ENCODE measurements around the gene NOS2. TPM values are rescaled to one million over a fixed set of nuclear protein-coding genes. Genes with fewer than 3 reads are reported as not detected.
"Not testable (repeated sequence)": the region's sequence is repeated elsewhere in the genome, so short reads cannot be mapped to it uniquely, and the experiment has no call there.

The NOS2 gene
- total and polyA plus RNA-seq, 9 donors = 0.11 to 1.9 (median 0.40) TPM

GRCh38 chr17:27846042-27846655, 45.8 kb upstream of the NOS2 start:
- no peak for DNase-seq
- intact Hi-C loops (cut with DNase I) = no loop called here
- Histone ChIP-seq H3K4me3 (no peak overlapping the region), H3K9me3 (no peaks in the 10 kb centered on the region), H3K27me3 (no peaks in the 10 kb centered on the region), H3K36me3 (no peaks in the 10 kb centered on the region), H3K27ac (no peak overlapping the region), H3K4me1 (ENCODE audit: insufficient read depth) (no peaks in the 10 kb centered on the region)
- TF ChIP-seq EP300 (IDR thresholded peaks at IDR 0.05) (no peak), POLR2A (IDR thresholded peaks at IDR 0.05) (no peak), CTCF (IDR thresholded peaks at IDR 0.05) (no peak)
- 90 to 94% (median 93%) methylated on average over 23 of the region's 23 CpGs for WGBS, 3 donors

DNA sequence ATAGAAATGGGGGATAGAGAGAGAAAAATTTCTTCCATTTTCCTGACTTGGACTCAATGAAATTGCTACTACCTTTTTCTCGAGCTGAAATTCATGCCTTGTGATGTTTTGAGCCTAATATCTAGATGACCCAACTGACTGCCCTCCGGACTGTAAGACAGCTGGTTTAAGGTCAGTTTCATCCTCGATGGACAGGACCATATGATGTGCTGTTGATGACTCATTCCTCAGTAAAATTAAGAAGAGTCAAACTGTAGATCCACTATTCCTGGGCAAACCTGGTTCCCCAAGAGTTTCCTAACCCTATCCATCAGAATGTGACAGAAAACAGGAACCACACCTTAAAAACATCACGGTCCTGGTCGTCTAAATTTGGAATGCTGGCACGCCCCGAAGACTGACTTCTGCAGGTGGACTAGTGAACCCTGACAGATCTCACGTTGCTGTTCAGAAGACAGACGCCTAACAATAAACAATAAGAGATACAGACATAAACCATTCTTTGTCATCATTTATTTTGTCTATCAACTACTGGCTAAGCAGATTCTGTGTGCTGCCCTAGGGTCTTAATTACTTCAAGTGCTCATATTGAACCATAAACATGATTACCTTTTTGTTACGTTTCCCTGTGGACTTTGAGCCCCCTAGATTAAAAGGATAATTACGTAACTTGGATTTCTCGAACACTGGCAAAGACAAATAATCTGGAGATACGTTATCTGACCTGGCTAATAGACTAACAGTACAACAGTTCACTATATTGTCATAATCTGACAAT, 45.1 kb upstream of the NOS2 start:
- TF ChIP-seq EP300 (IDR thresholded peaks at IDR 0.05) (no peak), POLR2A (IDR thresholded peaks at IDR 0.05) (no peak), CTCF (IDR thresholded peaks at IDR 0.05) (no peak)
- WGBS, 3 donors = 44 to 60% (median 45%) methylated on average over 13 of the region's 13 CpGs
- Histone ChIP-seq H3K36me3 (no peaks in the 10 kb centered on the region), H3K27me3 (no peaks in the 10 kb centered on the region), H3K9me3 (no peaks in the 10 kb centered on the region), H3K4me1 (ENCODE audit: insufficient read depth) (no peaks in the 10 kb centered on the region), H3K27ac (no peak overlapping the region), H3K4me3 (no peak overlapping the region)
- no peak for DNase-seq
- intact Hi-C loops (cut with DNase I) = no loop called here

DNA sequence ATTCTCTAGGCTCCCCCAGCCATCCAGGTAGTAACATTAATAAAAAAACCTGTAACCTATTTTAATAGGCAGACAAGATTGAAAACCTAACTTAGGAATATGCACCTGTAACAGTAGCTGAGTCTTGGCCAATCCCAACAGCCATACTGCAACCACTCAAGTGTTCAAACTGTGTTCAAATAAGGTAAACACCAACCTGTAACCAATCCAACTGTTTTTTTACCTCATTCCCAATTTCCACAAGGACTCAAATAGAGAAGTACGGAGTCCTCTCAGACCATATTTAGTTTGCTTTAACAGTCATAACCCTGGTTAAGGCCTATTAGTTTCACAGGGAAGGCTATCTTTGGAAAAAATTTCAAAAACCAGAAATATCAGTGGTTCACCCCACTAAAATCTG, 40.4 kb upstream of the NOS2 start:
- DNase-seq = no peak
- Histone ChIP-seq H3K27ac (no peak overlapping the region), H3K4me1 (ENCODE audit: insufficient read depth) (no peaks in the 10 kb centered on the region), H3K36me3 (no peaks in the 10 kb centered on the region), H3K9me3 (no peaks in the 10 kb centered on the region), H3K4me3 (no peak overlapping the region), H3K27me3 (no peaks in the 10 kb centered on the region)
- intact Hi-C loops (cut with DNase I) = no loop called here
- 91 to 95% (median 94%) methylated on average over 1 of the region's 1 CpG for whole genome bisulfite sequencing, 3 donors
- TF ChIP-seq CTCF (IDR thresholded peaks at IDR 0.05) = no peak
- TF ChIP-seq EP300 (IDR thresholded peaks at IDR 0.05) = no peak
- no peak for TF ChIP-seq POLR2A (IDR thresholded peaks at IDR 0.05)

DNA sequence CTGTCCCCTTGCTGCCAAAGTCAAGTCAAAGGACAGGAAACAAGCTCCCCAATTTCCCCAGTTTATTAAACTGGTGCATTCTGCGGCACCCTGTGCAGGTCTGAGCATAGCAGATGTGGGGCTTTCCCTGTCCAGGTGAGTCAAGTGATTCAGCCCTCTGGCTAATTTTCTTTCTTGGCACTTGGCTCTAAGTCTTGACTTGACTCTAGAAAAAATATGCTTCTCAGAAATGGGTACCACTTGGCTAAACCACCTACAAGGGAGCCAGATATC, 40.0 kb upstream of the NOS2 start:
- H3K36me3 ChIP-seq; DNase-seq; H3K27me3 ChIP-seq; H3K4me3 ChIP-seq; H3K9me3 ChIP-seq; H3K27ac ChIP-seq; intact Hi-C loops (cut with DNase I); H3K4me1 ChIP-seq (ENCODE audit: insufficient read depth): not testable (repeated sequence)
- WGBS, 3 donors = no CpG with 5 or more reads among the region's 1 CpG

DNA sequence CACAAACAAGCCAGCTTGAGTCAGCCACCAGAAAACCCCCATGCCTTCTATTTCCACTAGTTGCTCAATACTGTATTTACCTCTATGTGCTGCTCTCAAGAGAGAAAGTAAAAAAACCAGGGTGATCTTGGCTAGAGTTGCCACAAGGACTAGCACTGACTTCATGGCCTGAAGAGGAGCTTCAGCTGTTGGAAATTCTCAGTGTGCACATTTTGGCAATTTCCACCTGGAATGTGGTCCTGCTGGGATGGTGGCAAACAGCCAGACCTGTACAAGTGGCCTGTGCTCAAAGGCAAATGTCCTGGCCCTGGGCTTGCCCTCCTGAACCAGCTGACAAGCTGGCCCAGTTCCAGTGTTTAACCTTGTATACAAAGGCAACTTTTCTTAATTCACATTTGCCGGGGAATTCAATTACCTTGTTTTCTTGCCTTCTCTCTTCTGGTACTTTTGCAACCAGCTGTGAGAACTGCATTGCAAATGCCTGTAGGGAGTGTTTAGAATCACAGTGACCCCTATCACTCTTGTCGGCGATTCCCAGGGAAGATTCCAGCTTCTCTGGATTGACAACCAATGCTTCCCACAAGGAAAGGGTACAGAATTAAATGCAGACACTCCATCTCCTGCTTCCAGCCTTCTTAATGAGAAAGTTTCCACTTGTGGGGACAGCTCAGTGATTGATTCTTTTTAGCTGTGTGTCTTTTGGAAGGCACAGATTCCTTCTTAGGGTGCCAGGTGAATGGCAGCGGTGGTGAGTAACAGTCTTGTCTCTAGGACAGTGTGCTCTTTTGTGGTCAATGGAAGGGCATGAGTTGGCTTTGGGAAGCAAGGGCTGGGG, 39.5 kb upstream of the NOS2 start:
- 8 to 33% (median 27%) methylated on average over 1 of the region's 4 CpGs for WGBS, 3 donors
- H3K4me1 ChIP-seq (ENCODE audit: insufficient read depth); H3K27ac ChIP-seq; H3K9me3 ChIP-seq; H3K27me3 ChIP-seq; DNase-seq; intact Hi-C loops (cut with DNase I); H3K4me3 ChIP-seq; H3K36me3 ChIP-seq: not testable (repeated sequence)

- intact Hi-C loops (cut with DNase I); H3K27ac ChIP-seq; H3K36me3 ChIP-seq; DNase-seq; H3K4me3 ChIP-seq; H3K4me1 ChIP-seq (ENCODE audit: insufficient read depth); H3K27me3 ChIP-seq; H3K9me3 ChIP-seq: not testable (repeated sequence)
- WGBS, 3 donors = 68 to 86% (median 85%) methylated on average over 2 of the region's 3 CpGs
Observed at GRCh38 chr17:27838607-27839006, 38.3 kb upstream of the NOS2 start.

DNA sequence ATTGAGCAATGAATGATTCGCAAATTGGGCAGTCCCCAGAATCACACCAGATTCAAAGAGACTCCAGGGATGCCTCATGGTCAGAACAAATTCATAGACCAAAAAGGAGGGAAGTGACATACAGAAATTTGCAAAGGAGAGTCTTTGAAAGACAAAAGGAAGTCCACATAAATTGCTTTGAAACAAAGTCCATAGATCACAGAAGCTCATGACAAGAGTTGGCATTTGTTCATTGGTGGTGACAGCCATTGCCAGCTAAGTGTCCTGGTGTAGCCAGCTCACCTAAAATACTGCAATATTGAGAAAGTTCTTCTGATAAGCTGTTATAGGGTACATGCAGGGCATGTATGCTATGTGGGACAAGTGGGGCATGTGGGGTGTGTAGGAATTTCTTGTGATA, 37.4 kb upstream of the NOS2 start:
- H3K9me3 ChIP-seq; H3K27me3 ChIP-seq; H3K27ac ChIP-seq; DNase-seq; H3K36me3 ChIP-seq; H3K4me3 ChIP-seq; intact Hi-C loops (cut with DNase I); H3K4me1 ChIP-seq (ENCODE audit: insufficient read depth): not testable (repeated sequence)
- WGBS, 3 donors = 92 to 97% (median 93%) methylated on average over 1 of the region's 1 CpG

All from ovary (tissue), 9 donors.